Left forelimb (tissue), 1 donor: ENCODE data around the gene BANK1.

Experiments used
- DNase-seq: peaks from one replicate; pipeline ENCODE4 v3.0.0-alpha.2; 2018; ENCODE audit warnings: low spot score

Gene BANK1

DNA sequence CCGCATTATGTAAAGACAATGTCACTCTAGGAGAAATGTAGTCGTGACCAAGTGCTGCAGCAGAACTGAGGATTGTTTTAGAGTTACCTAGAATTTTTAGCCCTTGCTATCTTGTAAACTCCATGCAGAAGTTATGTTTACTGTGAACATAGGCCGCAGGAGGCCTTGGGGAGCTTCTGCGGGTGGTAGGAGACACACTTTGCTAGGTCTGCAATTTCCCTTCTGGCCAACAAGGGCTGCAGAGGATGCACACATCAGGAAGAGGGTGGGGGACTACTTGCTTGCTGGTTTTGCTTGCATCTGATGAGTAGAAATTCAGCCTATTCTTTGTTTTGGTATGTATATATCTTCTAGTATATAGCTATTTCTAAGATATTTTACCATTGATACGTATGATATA lies 23.1 kb downstream of the BANK1 start:
- no peak for DNase-seq

GRCh38 chr4:101818362-101818761 lies 27.8 kb downstream of the BANK1 start:
- DNase-seq = no peak

GRCh38 chr4:101823864-101824263 lies 33.3 kb downstream of the BANK1 start:
- no peak for DNase-seq

- DNase-seq = no peak
Measured at GRCh38 chr4:101824500-101824899, 34.0 kb downstream of the BANK1 start.

DNA sequence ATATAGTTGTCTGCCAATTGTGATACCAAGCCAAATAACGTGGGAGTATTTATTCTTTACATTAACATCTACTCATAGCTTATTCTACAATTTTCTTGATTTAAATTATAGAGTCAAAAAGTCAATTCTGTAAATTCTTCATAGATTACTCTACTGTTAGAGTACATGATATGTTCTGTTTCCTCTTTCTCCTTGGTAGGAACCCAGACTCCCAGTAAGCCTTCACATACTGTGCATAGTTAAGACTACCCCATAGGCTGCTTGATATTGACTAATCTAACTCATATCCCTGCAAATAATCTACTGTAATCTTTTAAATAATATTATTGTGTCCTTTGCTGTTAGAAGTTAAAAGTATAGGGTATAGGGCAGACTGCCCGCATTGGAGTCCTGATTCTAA lies 35.4 kb downstream of the BANK1 start:
- no peak for DNase-seq

GRCh38 chr4:101831816-101832215 lies 41.3 kb downstream of the BANK1 start:
- DNase-seq = no peak

- DNase-seq = no peak
Measured at GRCh38 chr4:101833480-101833879, 43.0 kb downstream of the BANK1 start.

DNA sequence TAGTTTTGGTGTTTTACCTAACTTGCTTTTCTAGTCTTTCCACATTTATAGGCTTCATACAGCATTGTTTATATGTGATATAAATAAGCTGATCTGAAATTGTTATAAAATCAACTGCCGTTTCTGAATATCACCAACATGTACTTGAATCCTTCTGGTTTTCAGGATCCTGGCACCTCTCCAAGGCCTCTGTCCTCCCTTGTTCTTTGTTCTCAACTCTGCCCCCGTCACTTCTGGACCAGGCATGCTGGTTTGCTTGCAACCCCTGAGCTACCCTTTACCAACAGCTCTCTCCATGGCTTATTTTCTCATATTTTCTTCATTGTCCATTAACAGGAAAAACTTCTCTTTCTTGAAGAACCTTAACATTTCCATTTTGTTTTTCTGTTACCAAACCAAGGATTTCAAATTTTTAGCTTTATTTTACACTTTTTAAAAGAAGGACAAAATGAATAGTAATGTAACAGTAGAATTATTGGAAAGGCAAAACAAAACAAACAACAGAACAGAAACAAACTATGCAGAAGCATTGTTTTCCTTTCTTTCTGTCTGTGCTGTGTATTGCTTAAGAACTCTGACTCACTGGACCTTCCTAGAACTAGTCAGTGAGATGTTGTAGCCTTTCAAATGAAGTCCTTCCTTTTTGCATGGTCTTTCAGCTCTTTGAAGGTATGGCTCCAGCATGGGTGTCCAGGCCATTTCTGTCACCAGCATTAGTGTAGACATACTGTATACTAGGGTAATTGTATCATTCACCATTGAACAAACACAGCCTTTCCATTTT lies 44.8 kb downstream of the BANK1 start:
- DNase-seq = no peak

DNA sequence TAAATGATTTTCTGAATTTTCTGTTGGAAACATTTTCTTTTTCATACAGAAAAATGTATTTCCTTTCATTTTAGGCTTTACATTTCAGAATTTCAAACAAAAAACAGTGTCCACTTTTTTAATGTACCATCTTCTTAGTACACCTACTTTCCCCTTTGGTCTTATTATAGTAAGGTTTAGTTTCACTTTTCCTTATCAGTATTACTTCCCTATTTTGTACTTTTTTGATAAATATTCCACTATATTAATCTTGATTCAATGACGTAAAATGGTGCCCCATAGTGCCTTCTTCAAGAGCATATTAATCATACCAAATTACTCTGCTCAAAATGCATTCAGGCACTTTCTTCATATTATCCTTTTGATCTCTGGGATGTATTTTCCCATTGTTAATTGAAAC lies 52.5 kb downstream of the BANK1 start:
- no peak for DNase-seq

- no peak for DNase-seq
Measured at GRCh38 chr4:101846550-101846949, 56.0 kb downstream of the BANK1 start.

DNA sequence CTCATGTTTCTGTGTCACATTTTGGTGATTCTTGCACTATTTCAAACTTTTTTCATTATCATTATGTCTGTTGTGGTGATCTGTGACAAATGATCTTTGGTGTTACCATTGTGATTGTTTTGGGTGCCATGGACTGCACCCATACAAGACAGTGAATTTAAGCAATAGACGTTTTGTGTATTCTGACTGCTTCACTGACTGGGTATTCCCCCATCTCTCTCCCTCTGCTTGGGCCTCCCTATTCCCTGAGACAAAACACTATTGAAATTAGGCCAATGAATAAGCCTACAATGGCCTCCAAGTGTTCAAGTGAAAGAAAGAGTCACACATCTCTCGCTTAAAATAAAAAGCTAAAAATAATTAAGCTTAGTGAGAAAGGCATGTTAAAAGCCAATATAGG lies 60.2 kb downstream of the BANK1 start:
- DNase-seq = no peak

DNA sequence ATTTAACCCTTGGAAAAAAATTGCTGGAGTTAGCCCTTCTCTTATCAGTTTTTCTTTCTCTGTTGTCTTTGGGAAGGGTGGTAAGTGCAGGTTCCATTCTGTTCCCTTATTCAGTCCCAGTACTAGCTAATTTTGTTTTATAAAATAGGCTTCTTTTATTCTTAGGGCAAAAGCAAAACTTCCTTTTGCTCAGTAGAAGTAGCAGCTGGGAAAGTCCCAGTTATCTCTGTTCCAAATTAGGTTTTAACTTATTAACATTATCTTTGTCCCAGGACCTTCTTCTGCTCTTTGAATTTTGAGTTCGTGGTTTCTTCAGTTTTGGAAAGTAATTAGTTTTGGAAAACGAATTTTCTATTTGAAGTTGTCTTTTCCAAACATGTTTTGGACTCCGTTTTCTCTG lies 61.1 kb downstream of the BANK1 start:
- DNase-seq = no peak

DNA sequence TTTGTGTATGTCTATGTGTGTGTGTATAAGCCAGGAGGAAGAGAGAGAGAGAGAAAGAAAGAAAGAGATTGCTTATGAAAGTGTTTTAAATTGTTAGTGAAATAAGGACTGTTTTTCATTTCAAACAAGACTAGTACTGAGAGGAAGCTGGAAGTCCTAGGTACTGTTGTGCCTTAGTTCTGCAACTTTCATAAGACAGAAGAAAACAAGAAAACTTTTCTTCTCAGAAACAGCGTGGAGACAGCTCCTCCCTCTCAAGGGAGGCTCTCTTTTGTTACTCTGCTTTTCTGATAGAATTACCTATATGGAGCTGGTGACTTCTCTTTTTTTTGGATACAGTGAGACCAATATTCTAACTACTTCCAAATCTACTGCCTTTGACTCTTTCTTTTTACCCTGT lies 62.5 kb downstream of the BANK1 start:
- DNase-seq = no peak

- no peak for DNase-seq
Measured at GRCh38 chr4:101853691-101854090, 63.2 kb downstream of the BANK1 start.

- DNase-seq = no peak
Measured at GRCh38 chr4:101855239-101855638, 64.7 kb downstream of the BANK1 start.

- no peak for DNase-seq
Measured at GRCh38 chr4:101856149-101856548, 65.6 kb downstream of the BANK1 start.

- no peak for DNase-seq
Measured at GRCh38 chr4:101857176-101857575, 66.6 kb downstream of the BANK1 start.

- DNase-seq = no peak
Measured at GRCh38 chr4:101858641-101859040, 68.1 kb downstream of the BANK1 start.

- no peak for DNase-seq
Measured at GRCh38 chr4:101862595-101862994, 72.1 kb downstream of the BANK1 start.

- no peak for DNase-seq
Measured at GRCh38 chr4:101864660-101865059, 74.1 kb downstream of the BANK1 start.

DNA sequence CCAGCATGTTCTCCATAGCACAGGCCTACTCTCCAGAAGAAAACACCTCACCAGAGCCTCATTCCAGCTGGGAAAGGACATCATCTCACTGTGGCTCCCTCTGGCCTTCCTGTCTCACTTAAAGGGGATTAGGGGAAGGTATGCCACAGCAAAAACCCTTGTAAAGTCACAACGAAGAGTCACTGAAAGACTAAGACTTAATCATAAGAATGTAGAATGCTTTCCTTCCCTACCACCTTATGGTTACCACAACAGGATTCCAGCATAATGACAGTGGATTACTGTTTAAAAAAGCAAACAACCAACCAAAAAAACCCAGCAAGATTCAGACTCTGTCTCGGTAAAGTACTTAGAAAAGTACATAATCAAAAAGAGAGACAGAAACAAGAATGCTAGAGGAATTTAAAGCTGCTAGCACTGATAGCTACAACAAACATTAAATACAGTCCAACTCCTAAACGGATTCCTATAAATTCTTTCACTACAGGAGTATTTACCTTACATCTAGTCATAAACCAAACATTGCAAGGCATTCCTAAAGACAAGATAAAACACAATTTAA lies 75.1 kb downstream of the BANK1 start:
- no peak for DNase-seq

DNA sequence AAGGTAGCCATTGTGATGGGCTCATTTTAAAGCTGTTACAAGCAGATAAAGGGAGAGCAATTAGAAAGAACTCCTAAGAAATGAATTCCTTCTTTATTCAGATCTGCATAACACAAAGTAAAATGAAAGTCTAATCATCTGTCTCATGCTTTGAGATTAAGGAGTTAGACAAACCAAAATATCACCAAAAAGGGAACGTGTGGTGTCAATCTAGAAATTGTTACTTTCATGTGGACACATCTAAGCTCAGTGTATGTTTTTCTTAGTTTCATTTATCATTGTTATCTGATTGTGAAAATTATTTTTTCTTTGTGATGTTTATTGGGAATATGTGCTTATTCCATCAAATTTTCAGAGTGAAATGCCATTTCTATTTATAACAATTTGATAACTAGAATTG lies 80.3 kb downstream of the BANK1 start:
- no peak for DNase-seq

DNA sequence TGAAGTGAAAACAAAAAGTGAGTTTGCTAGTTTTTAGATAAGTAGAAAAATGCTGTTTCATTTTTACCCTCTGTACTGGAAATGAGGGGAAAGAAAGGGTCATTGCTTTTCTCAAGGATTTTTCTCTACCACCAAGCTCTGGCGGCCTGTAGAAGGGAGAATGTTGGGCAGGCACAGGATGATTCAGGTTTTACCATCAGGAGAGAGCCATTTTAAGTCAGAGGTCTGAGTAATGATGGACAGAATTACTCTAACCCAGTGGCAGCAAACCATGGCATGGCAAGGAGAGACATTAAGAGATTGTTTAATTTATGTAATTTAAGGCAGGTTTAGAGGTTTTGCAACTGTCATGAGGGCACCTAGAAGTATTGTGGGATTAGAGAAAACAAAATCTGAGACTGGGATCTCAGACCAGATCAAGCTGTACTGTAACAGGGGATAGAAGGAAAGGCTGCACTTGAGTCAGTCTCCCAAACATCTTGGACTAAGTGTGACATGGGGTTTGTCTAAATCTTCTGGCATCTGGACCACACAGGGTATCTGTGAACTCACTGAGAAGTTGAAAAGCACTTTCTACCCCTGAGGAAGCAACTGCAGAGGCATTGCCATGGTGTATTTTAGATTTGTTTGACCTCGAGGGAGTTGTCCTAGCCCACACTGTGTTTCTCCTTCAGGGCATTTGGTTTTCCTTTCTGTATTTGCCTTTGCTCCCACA lies 81.6 kb downstream of the BANK1 start:
- no peak for DNase-seq
